Vagina (tissue), 2 donors: Measurements from ENCODE around the gene ACOT11.

ENCODE experiments used
- POLR2A ChIP-seq, 2 donors: fragments of 450-650 bp; IDR thresholded peaks; one replicate each; pipeline ENCODE4 v1.6.1; 2017; ENCODE audit warnings: antibody characterized with exemption in 2 of 2, mild to moderate bottlenecking in 2 of 2, moderate library complexity in 2 of 2
- POLR2AphosphoS5 ChIP-seq, 2 donors: sonication (generic); formaldehyde crosslinking; IDR thresholded peaks; one replicate each; pipeline ENCODE4 v1.9.0; 2017; ENCODE audit warnings: antibody characterized with exemption in 2 of 2, mild to moderate bottlenecking in 2 of 2, low read depth in 1 of 2; ENCODE audit not compliant: insufficient read depth in 1 of 2
- TF ChIP-seq, protein P1 (sequence below), 3 experiments: fragments of 450-650 bp in 2 of 3; fragments of 200-600 bp in 1 of 3; sonication (generic) in 1 of 3; IDR thresholded peaks; one replicate each; pipeline ENCODE4 v1.5.1; 2017 to 2019; ENCODE audit warnings: antibody characterized with exemption in 3 of 3, mild to moderate bottlenecking in 2 of 3, moderate library complexity in 2 of 3

GRCh38 chr1:54572542-54572850, 24.5 kb downstream of the ACOT11 start:
- TF ChIP-seq, protein P1, sequence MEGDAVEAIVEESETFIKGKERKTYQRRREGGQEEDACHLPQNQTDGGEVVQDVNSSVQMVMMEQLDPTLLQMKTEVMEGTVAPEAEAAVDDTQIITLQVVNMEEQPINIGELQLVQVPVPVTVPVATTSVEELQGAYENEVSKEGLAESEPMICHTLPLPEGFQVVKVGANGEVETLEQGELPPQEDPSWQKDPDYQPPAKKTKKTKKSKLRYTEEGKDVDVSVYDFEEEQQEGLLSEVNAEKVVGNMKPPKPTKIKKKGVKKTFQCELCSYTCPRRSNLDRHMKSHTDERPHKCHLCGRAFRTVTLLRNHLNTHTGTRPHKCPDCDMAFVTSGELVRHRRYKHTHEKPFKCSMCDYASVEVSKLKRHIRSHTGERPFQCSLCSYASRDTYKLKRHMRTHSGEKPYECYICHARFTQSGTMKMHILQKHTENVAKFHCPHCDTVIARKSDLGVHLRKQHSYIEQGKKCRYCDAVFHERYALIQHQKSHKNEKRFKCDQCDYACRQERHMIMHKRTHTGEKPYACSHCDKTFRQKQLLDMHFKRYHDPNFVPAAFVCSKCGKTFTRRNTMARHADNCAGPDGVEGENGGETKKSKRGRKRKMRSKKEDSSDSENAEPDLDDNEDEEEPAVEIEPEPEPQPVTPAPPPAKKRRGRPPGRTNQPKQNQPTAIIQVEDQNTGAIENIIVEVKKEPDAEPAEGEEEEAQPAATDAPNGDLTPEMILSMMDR (IDR thresholded peaks at IDR 0.05): no peak
- no peak for TF ChIP-seq POLR2A (IDR thresholded peaks at IDR 0.05)
- no peak for TF ChIP-seq POLR2AphosphoS5 (IDR thresholded peaks at IDR 0.05; ENCODE audit: insufficient read depth in 1 of 2, low read depth in 1 of 2)
